GM18517 (cell line): ENCODE results near the gene SLC12A8.
"Not testable (repeated sequence)": the region's sequence is repeated elsewhere in the genome, so short reads cannot be mapped to it uniquely, and the experiment has no call there.

ENCODE experiments used
- ATAC-seq: cut with Tn5 transposase; IDR thresholded peaks from one replicate; pipeline ENCODE4 v1.9.1; 2021; ENCODE audit warnings: mild to moderate bottlenecking, moderate library complexity; ENCODE audit not compliant: unreplicated experiment

SLC12A8 gene

GRCh38 chr3:125116311-125117080 lies 96.1 kb downstream of the SLC12A8 start:
- ATAC-seq, result no peak

- ATAC-seq, result no peak
Measured at GRCh38 chr3:125115640-125116039, 96.9 kb downstream of the SLC12A8 start.

- ATAC-seq, result no peak
Measured at GRCh38 chr3:125112981-125113380, 99.6 kb downstream of the SLC12A8 start.

- ATAC-seq, result no peak
Measured at GRCh38 chr3:125110876-125111480, 101.6 kb downstream of the SLC12A8 start.

- ATAC-seq, result no peak
Measured at GRCh38 chr3:125110016-125110875, 102.3 kb downstream of the SLC12A8 start.

- no peak for ATAC-seq
Measured at GRCh38 chr3:125109536-125109925, 103.0 kb downstream of the SLC12A8 start.

- no peak for ATAC-seq
Measured at GRCh38 chr3:125108833-125109535, 103.6 kb downstream of the SLC12A8 start.

- ATAC-seq, result peak; percentile 56
Measured at GRCh38 chr3:125107861-125108567, 104.5 kb downstream of the SLC12A8 start.

- ATAC-seq, result no peak
Measured at GRCh38 chr3:125107363-125107762, 105.2 kb downstream of the SLC12A8 start.

GRCh38 chr3:125105116-125105515 lies 107.4 kb downstream of the SLC12A8 start:
- no peak for ATAC-seq

GRCh38 chr3:125104639-125105038 lies 107.9 kb downstream of the SLC12A8 start:
- no peak for ATAC-seq

- no peak for ATAC-seq
Measured at GRCh38 chr3:125103406-125103805, 109.1 kb downstream of the SLC12A8 start.

GRCh38 chr3:125102470-125102869 lies 110.1 kb downstream of the SLC12A8 start:
- no peak for ATAC-seq

GRCh38 chr3:125098611-125099291 lies 113.8 kb downstream of the SLC12A8 start:
- ATAC-seq, result no peak

GRCh38 chr3:125090649-125091048 lies 121.9 kb downstream of the SLC12A8 start:
- ATAC-seq, result no peak

- ATAC-seq, result no peak
Measured at GRCh38 chr3:125087768-125088391, 124.7 kb downstream of the SLC12A8 start.

- ATAC-seq, result no peak
Measured at GRCh38 chr3:125085166-125085565, 127.4 kb downstream of the SLC12A8 start.

GRCh38 chr3:125083776-125084175 lies 128.8 kb downstream of the SLC12A8 start:
- no peak for ATAC-seq

- not testable (repeated sequence) for ATAC-seq
Measured at GRCh38 chr3:125082339-125082738, 130.2 kb downstream of the SLC12A8 start.
